SK-N-SH (cell line): ENCODE results near the gene NAA40.

Source experiments
- RCOR1 ChIP-seq: fragments of 150-350 bp; IDR thresholded peaks from 2 replicates; pipeline ENCODE4 v1.6.1; 2017; ENCODE audit warnings: antibody characterized with exemption, low read length
- TF ChIP-seq, protein P1 (sequence below): fragments of 200-600 bp; sonication (generic); IDR thresholded peaks from 2 replicates; pipeline ENCODE4 v1.6.1; 2017; ENCODE audit warnings: antibody characterized with exemption, mild to moderate bottlenecking, moderate library complexity

- TF ChIP-seq, protein P1, sequence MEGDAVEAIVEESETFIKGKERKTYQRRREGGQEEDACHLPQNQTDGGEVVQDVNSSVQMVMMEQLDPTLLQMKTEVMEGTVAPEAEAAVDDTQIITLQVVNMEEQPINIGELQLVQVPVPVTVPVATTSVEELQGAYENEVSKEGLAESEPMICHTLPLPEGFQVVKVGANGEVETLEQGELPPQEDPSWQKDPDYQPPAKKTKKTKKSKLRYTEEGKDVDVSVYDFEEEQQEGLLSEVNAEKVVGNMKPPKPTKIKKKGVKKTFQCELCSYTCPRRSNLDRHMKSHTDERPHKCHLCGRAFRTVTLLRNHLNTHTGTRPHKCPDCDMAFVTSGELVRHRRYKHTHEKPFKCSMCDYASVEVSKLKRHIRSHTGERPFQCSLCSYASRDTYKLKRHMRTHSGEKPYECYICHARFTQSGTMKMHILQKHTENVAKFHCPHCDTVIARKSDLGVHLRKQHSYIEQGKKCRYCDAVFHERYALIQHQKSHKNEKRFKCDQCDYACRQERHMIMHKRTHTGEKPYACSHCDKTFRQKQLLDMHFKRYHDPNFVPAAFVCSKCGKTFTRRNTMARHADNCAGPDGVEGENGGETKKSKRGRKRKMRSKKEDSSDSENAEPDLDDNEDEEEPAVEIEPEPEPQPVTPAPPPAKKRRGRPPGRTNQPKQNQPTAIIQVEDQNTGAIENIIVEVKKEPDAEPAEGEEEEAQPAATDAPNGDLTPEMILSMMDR: peak; percentile 52
- TF ChIP-seq RCOR1: no peak
Observed at GRCh38 chr11:63901660-63902059, 37.1 kb upstream of the NAA40 start.
